Measurements from ENCODE around the gene FAM187B. TPM values are rescaled to one million over a fixed set of nuclear protein-coding genes. Genes with fewer than 3 reads are reported as not detected.

Gene FAM187B
- total RNA-seq, 1 experiment from 2014 or later: not detected

- Histone ChIP-seq H3K4me2 (ENCODE audit: insufficient read depth, insufficient read length, low read length) (no peak overlapping the region), H3K18ac (ENCODE audit: insufficient read length, low read depth, low read length) (no peak overlapping the region), H3K23me2 (ENCODE audit: insufficient read length, low read depth, low read length, poor library complexity, severe bottlenecking) (no peaks in the 10 kb centered on the region), H4K5ac (ENCODE audit: insufficient read length, low read depth, low read length) (no peak overlapping the region), H2BK20ac (ENCODE audit: low read depth, low read length, poor library complexity, severe bottlenecking) (no peak overlapping the region), H3K79me1 (ENCODE audit: insufficient read depth, low read depth, low read length, poor library complexity, severe bottlenecking) (no peaks in the 10 kb centered on the region), H4K8ac (replicated peaks; ENCODE audit: insufficient read length, low read depth, low read length) (no peak overlapping the region), H2BK15ac (ENCODE audit: low read depth, low read length) (no peak overlapping the region), H2AFZ (ENCODE audit: low read length) (no peak overlapping the region), H2BK12ac (ENCODE audit: insufficient read length, low read depth, low read length) (no peak overlapping the region), H3K9me3 (ENCODE audit: control insufficient read depth, low read depth, low read length) (no peaks in the 10 kb centered on the region), H3K56ac (ENCODE audit: insufficient read length, low read depth, low read length) (no peak overlapping the region), H3K27ac (ENCODE audit: insufficient read length, low read depth, low read length) (no peak overlapping the region), H3K4me1 (ENCODE audit: insufficient read depth, low read length) (peaks cover 12% of the 10 kb centered on the region), H3K14ac (ENCODE audit: insufficient read depth, low read length) (no peak overlapping the region), H3K9ac (ENCODE audit: extremely low read depth, insufficient read length, low read length) (no peak overlapping the region), H3K79me2 (ENCODE audit: insufficient read depth, low read length) (no peaks in the 10 kb centered on the region), H4K91ac (ENCODE audit: insufficient read length, low read depth, low read length) (no peak overlapping the region), H3K23ac (ENCODE audit: insufficient read length, low read depth, low read length) (no peak overlapping the region), H4K20me1 (ENCODE audit: control insufficient read depth, insufficient read depth, insufficient read length) (no peaks in the 10 kb centered on the region), H3K4ac (ENCODE audit: low read depth, low read length) (no peak overlapping the region), H2AK5ac (ENCODE audit: insufficient read length, low read length) (no peak overlapping the region), H3K27me3 (ENCODE audit: insufficient read depth, low read length) (no peaks in the 10 kb centered on the region), H3T11ph (ENCODE audit: low read length) (no peak overlapping the region), H2BK120ac (ENCODE audit: low read depth, low read length, poor library complexity, severe bottlenecking) (no peak overlapping the region), H2BK5ac (ENCODE audit: insufficient read length, low read length) (no peak overlapping the region)
- H3K36me3 Mint-ChIP-seq (ENCODE audit: insufficient read depth in 1 of 3, low read depth in 3 of 3): no peaks in the 10 kb centered on the region; a peak in 1 of 7 replicates
- H3K4me1 Mint-ChIP-seq: peaks cover 37 to 46% of the 10 kb centered on the region in 2 experiments
- no peak overlapping the region for H3K4me3 Mint-ChIP-seq
- WGBS (ENCODE audit: extremely low coverage, insufficient read length, low lambda C conversion rate): no CpG with 5 or more reads among the region's 1 CpG
- H3K27me3 Mint-ChIP-seq (ENCODE audit: low read depth): no peaks in the 10 kb centered on the region; the same call in 1 of the 2 replicates
- peak overlapping the region in 1 of 3 experiments; percentile 92; a peak in 3 of 7 replicates for H3K27ac Mint-ChIP-seq
- no peaks in the 10 kb centered on the region; a peak in 3 of 5 replicates for H3K9me3 Mint-ChIP-seq
- TF ChIP-seq, protein P1, sequence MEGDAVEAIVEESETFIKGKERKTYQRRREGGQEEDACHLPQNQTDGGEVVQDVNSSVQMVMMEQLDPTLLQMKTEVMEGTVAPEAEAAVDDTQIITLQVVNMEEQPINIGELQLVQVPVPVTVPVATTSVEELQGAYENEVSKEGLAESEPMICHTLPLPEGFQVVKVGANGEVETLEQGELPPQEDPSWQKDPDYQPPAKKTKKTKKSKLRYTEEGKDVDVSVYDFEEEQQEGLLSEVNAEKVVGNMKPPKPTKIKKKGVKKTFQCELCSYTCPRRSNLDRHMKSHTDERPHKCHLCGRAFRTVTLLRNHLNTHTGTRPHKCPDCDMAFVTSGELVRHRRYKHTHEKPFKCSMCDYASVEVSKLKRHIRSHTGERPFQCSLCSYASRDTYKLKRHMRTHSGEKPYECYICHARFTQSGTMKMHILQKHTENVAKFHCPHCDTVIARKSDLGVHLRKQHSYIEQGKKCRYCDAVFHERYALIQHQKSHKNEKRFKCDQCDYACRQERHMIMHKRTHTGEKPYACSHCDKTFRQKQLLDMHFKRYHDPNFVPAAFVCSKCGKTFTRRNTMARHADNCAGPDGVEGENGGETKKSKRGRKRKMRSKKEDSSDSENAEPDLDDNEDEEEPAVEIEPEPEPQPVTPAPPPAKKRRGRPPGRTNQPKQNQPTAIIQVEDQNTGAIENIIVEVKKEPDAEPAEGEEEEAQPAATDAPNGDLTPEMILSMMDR (conservative IDR thresholded peaks at IDR 0.05): no peak
- DNase-seq: no peak
Measured at GRCh38 chr19:35206855-35207254, 21.7 kb downstream of the FAM187B start.

Measured in H9 (cell line).